ENCODE measurements around the gene HORMAD2. TPM values are rescaled to one million over a fixed set of nuclear protein-coding genes. Genes with fewer than 3 reads are reported as not detected.

Gene HORMAD2
- total and polyA plus RNA-seq, 4 donors = 0.02 to 0.46 TPM; not detected in 2

GRCh38 chr22:30193031-30193775, 112.9 kb downstream of the HORMAD2 start:
- Histone ChIP-seq H3K4me1 (ENCODE audit: control insufficient read depth in 5 of 5, insufficient read depth in 5 of 5, low read length in 5 of 5) (peaks cover 5 to 35% (median 17%) of the 10 kb centered on the region in 5 donors), H3K9ac (ENCODE audit: insufficient read depth in 1 of 2, low read length in 2 of 2) (no peak overlapping the region), H3K27ac (ENCODE audit: low read depth in 1 of 2, low read length in 1 of 2) (peak overlapping the region in 1 of 2 donors; percentile 43), H3K36me3 (ENCODE audit: control insufficient read depth in 4 of 4, insufficient read depth in 4 of 4, low read length in 4 of 4) (no peaks in the 10 kb centered on the region), H3K27me3 (ENCODE audit: control insufficient read depth in 3 of 3, insufficient read depth in 3 of 3, low read length in 2 of 3) (no peaks in the 10 kb centered on the region), H3K9me3 (ENCODE audit: control insufficient read depth in 4 of 4, insufficient read depth in 3 of 4, low read length in 3 of 4) (no peaks in the 10 kb centered on the region), H3K4me3 (no peak overlapping the region)
- no peak for TF ChIP-seq CTCF (IDR thresholded peaks at IDR 0.05; ENCODE audit: control extremely low read depth, extremely low read depth)
- no peak for DNase-seq
- ATAC-seq (ENCODE audit: insufficient read depth, low FRiP score) = no peak
- WGBS, 2 donors = 61 to 81% methylated on average over 3 of the region's 3 CpGs

- 35 to 38% methylated on average over 5 of the region's 5 CpGs for WGBS, 2 donors
- ATAC-seq (ENCODE audit: insufficient read depth, low FRiP score) (peak; percentile 28), DNase-seq (peak in 1 of 3 donors; percentile 95)
- TF ChIP-seq CTCF (IDR thresholded peaks at IDR 0.05; ENCODE audit: control extremely low read depth, extremely low read depth) = no peak
- no peaks in the 10 kb centered on the region for H3K27me3 ChIP-seq (ENCODE audit: control insufficient read depth in 3 of 3, insufficient read depth in 3 of 3, low read length in 2 of 3)
- peak overlapping the region in 1 of 2 donors; percentile 73 for H3K9ac ChIP-seq (ENCODE audit: insufficient read depth in 1 of 2, low read length in 2 of 2)
- no peaks in the 10 kb centered on the region for H3K36me3 ChIP-seq (ENCODE audit: control insufficient read depth in 4 of 4, insufficient read depth in 4 of 4, low read length in 4 of 4)
- no peak overlapping the region for H3K4me3 ChIP-seq
- H3K4me1 ChIP-seq (ENCODE audit: control insufficient read depth in 5 of 5, insufficient read depth in 5 of 5, low read length in 5 of 5) = peaks cover 5 to 40% (median 17%) of the 10 kb centered on the region in 5 donors
- H3K27ac ChIP-seq (ENCODE audit: low read depth in 1 of 2, low read length in 1 of 2) = peak overlapping the region; percentile 22 to 88
- no peaks in the 10 kb centered on the region for H3K9me3 ChIP-seq (ENCODE audit: control insufficient read depth in 4 of 4, insufficient read depth in 3 of 4, low read length in 3 of 4)
Measured at GRCh38 chr22:30195245-30196140, 115.2 kb downstream of the HORMAD2 start.

- H3K9ac ChIP-seq (ENCODE audit: insufficient read depth in 1 of 2, low read length in 2 of 2) = peak overlapping the region in 1 of 2 donors; percentile 73
- H3K9me3 ChIP-seq (ENCODE audit: control insufficient read depth in 4 of 4, insufficient read depth in 3 of 4, low read length in 3 of 4) = no peaks in the 10 kb centered on the region
Measured at GRCh38 chr22:30196141-30196879, 116.0 kb downstream of the HORMAD2 start.

More at GRCh38 chr22:30196141-30196879, 116.0 kb downstream of the HORMAD2 start:
- H3K4me3 ChIP-seq = no peak overlapping the region
- H3K4me1 ChIP-seq (ENCODE audit: control insufficient read depth in 5 of 5, insufficient read depth in 5 of 5, low read length in 5 of 5) = peaks cover 5 to 36% (median 17%) of the 10 kb centered on the region in 5 donors
- no peaks in the 10 kb centered on the region for H3K36me3 ChIP-seq (ENCODE audit: control insufficient read depth in 4 of 4, insufficient read depth in 4 of 4, low read length in 4 of 4)
- no peaks in the 10 kb centered on the region for H3K27me3 ChIP-seq (ENCODE audit: control insufficient read depth in 3 of 3, insufficient read depth in 3 of 3, low read length in 2 of 3)
- ATAC-seq (ENCODE audit: insufficient read depth, low FRiP score) (peak; percentile 87), DNase-seq (peak in 2 of 3 donors; percentile 90 to 96)
- TF ChIP-seq CTCF (IDR thresholded peaks at IDR 0.05; ENCODE audit: control extremely low read depth, extremely low read depth) = no peak
- peak overlapping the region; percentile 22 to 88 for H3K27ac ChIP-seq (ENCODE audit: low read depth in 1 of 2, low read length in 1 of 2)
- WGBS, 2 donors = 2 to 5% methylated on average over 11 of the region's 11 CpGs
